Tibial nerve (tissue), 4 donors: ENCODE measurements around the gene LYRM7. TPM values are rescaled to one million over a fixed set of nuclear protein-coding genes. Genes with fewer than 3 reads are reported as not detected.

Source experiments
- DNase-seq, 2 donors: peaks; one replicate each; pipeline ENCODE4 v3.0.0-alpha.2; 2019; ENCODE audit warnings: low spot score in 2 of 2
- H3K27ac ChIP-seq, 4 donors: fragments of 200-600 bp; sonication (generic) in 3 of 4; one replicate each; pipeline ENCODE4 v1.5.1; 2017 to 2019; ENCODE audit warnings: mild to moderate bottlenecking in 1 of 4
- H3K27me3 ChIP-seq, 2 donors: fragments of 200-600 bp; sonication (generic) in 1 of 2; one replicate each; pipeline versions ENCODE4 v1.5.1 to v1.6.0; 2017 to 2019
- H3K36me3 ChIP-seq, 3 donors: fragments of 200-600 bp; sonication (generic); one replicate each; pipeline ENCODE4 v1.5.1; 2018 to 2019
- H3K4me1 ChIP-seq, 4 donors: fragments of 200-600 bp; sonication (generic) in 3 of 4; one replicate each; pipeline ENCODE4 v1.5.1; 2017 to 2019
- H3K4me3 ChIP-seq, 4 donors: fragments of 200-600 bp; sonication (generic) in 3 of 4; one replicate each; pipeline ENCODE4 v1.5.1; 2017 to 2019; ENCODE audit warnings: mild to moderate bottlenecking in 1 of 4, moderate library complexity in 1 of 4
- H3K9me3 ChIP-seq, 4 donors: fragments of 200-600 bp; sonication (generic) in 3 of 4; one replicate each; pipeline ENCODE4 v1.5.1; 2017 to 2019
- CTCF ChIP-seq, 5 experiments: fragments of 200-600 bp in 3 of 5; fragments of 450-650 bp in 2 of 5; sonication (generic) in 3 of 5; IDR thresholded peaks; one replicate each; pipeline ENCODE4 v1.5.1; 2016 to 2019; ENCODE audit warnings: antibody characterized with exemption in 5 of 5, mild to moderate bottlenecking in 3 of 5, moderate library complexity in 2 of 5
- EP300 ChIP-seq, 2 donors: sonication (generic); formaldehyde crosslinking; IDR thresholded peaks; one replicate each; pipeline ENCODE4 v1.6.1; 2017; ENCODE audit warnings: antibody characterized with exemption in 2 of 2, mild to moderate bottlenecking in 1 of 2
- POLR2A ChIP-seq, 2 donors: fragments of 450-650 bp; IDR thresholded peaks; one replicate each; pipeline ENCODE4 v1.6.1; 2017; ENCODE audit warnings: antibody characterized with exemption in 2 of 2, mild to moderate bottlenecking in 2 of 2, moderate library complexity in 2 of 2
- WGBS, 2 donors: methylation state at CpG; one replicate each; pipeline ENCODE4 v1.1.5; 2018; 5-methylcytosine and 5-hydroxymethylcytosine counted together
- total RNA-seq, 4 donors: library from RNA; depleted of rRNA; stranded (reverse); fragments of >200 nt; gene quantifications; one replicate each; pipeline ENCODE4 v1.1.0, GENCODE V29; 2016

LYRM7 gene
- total RNA-seq, 4 donors from 2014 or later, result 6.3 to 10.1 (median 8.3) TPM

GRCh38 chr5:131142970-131143617, 27.6 kb upstream of the LYRM7 start:
- Histone ChIP-seq H3K27me3 (no peaks in the 10 kb centered on the region), H3K4me1 (no peaks in the 10 kb centered on the region), H3K4me3 (no peak overlapping the region), H3K36me3 (no peaks in the 10 kb centered on the region), H3K9me3 (peaks cover 0 to 6% (median under 1%) of the 10 kb centered on the region in 4 donors), H3K27ac (no peak overlapping the region)
- WGBS, 2 donors, result 49 to 53% methylated on average over 3 of the region's 3 CpGs
- DNase-seq, result no peak
- TF ChIP-seq CTCF (IDR thresholded peaks at IDR 0.05) (no peak), EP300 (IDR thresholded peaks at IDR 0.05) (no peak), POLR2A (IDR thresholded peaks at IDR 0.05) (no peak)

GRCh38 chr5:131147258-131147657, 23.5 kb upstream of the LYRM7 start:
- H3K4me1 ChIP-seq, result no peaks in the 10 kb centered on the region
- no peaks in the 10 kb centered on the region for H3K27me3 ChIP-seq
- no peak for DNase-seq
- H3K27ac ChIP-seq, result no peak overlapping the region
- no peak overlapping the region for H3K4me3 ChIP-seq
- TF ChIP-seq CTCF (IDR thresholded peaks at IDR 0.05) (no peak), POLR2A (IDR thresholded peaks at IDR 0.05) (no peak), EP300 (IDR thresholded peaks at IDR 0.05) (no peak)
- no peaks in the 10 kb centered on the region for H3K36me3 ChIP-seq
- no peaks in the 10 kb centered on the region for H3K9me3 ChIP-seq

GRCh38 chr5:131148835-131149234, 21.9 kb upstream of the LYRM7 start:
- Histone ChIP-seq H3K36me3 (no peaks in the 10 kb centered on the region), H3K4me1 (no peaks in the 10 kb centered on the region), H3K9me3 (no peaks in the 10 kb centered on the region), H3K27me3 (no peaks in the 10 kb centered on the region), H3K4me3 (no peak overlapping the region), H3K27ac (no peak overlapping the region)
- 82 to 100% methylated on average over 2 of the region's 2 CpGs for WGBS, 2 donors
- no peak for DNase-seq
- TF ChIP-seq POLR2A (IDR thresholded peaks at IDR 0.05), result no peak
- no peak for TF ChIP-seq CTCF (IDR thresholded peaks at IDR 0.05)

GRCh38 chr5:131150408-131150807, 20.3 kb upstream of the LYRM7 start:
- Histone ChIP-seq H3K27ac (no peak overlapping the region), H3K4me1 (no peaks in the 10 kb centered on the region), H3K36me3 (no peaks in the 10 kb centered on the region), H3K27me3 (no peaks in the 10 kb centered on the region), H3K9me3 (no peaks in the 10 kb centered on the region), H3K4me3 (no peak overlapping the region)
- TF ChIP-seq CTCF (IDR thresholded peaks at IDR 0.05), result no peak
- no peak for TF ChIP-seq POLR2A (IDR thresholded peaks at IDR 0.05)
- no peak for TF ChIP-seq EP300 (IDR thresholded peaks at IDR 0.05)
- WGBS, 2 donors, result 87 to 92% methylated on average over 7 of the region's 7 CpGs
- DNase-seq, result no peak

- TF ChIP-seq CTCF (IDR thresholded peaks at IDR 0.05) (no peak), EP300 (IDR thresholded peaks at IDR 0.05) (no peak), POLR2A (IDR thresholded peaks at IDR 0.05) (no peak)
- DNase-seq, result no peak
- H3K27me3 ChIP-seq, result no peaks in the 10 kb centered on the region
- no peaks in the 10 kb centered on the region for H3K9me3 ChIP-seq
- H3K4me3 ChIP-seq, result no peak overlapping the region
- H3K36me3 ChIP-seq, result no peaks in the 10 kb centered on the region
- no peak overlapping the region for H3K27ac ChIP-seq
- H3K4me1 ChIP-seq, result no peaks in the 10 kb centered on the region
- 87 to 90% methylated on average over 4 of the region's 4 CpGs for WGBS, 2 donors
These were observed 19.5 kb upstream of the LYRM7 start for GRCh38 chr5:131151216-131151615.
